ENCODE data around the gene MACROH2A1. TPM values are rescaled to one million over a fixed set of nuclear protein-coding genes. Genes with fewer than 3 reads are reported as not detected.

The MACROH2A1 gene
- total and polyA plus RNA-seq, 9 of the 15 experiments (the other 6 are each of a cell fraction or from before 2014, with no cell fraction given) = 44.9 to 289 (median 193) TPM

GRCh38 chr5:135369952-135370351 lies 29.1 kb downstream of the MACROH2A1 start:
- FAIRE-seq (no peak), DNase-seq (ENCODE audit: extremely low read depth in 1 of 4, low spot score in 3 of 4) (no peak), ATAC-seq (no peak)
- Histone ChIP-seq H3K4me2 (ENCODE audit: insufficient read depth, low read length) (no peak overlapping the region), H3K9ac (ENCODE audit: insufficient read depth in 1 of 2, low read depth in 2 of 2, low read length in 2 of 2) (no peak overlapping the region), H3K27me3 (ENCODE audit: control insufficient read depth in 2 of 2, insufficient read depth in 2 of 2, low read length in 2 of 2) (no peaks in the 10 kb centered on the region), H4K20me1 (replicated peaks; ENCODE audit: control insufficient read depth, insufficient read depth, low read length) (peaks cover 19% of the 10 kb centered on the region; the same call in 1 of the 2 replicates), H3K9me1 (ENCODE audit: control insufficient read depth, insufficient read depth, low read length) (no peaks in the 10 kb centered on the region), H3K36me3 (ENCODE audit: control insufficient read depth, insufficient read depth, low read length) (peaks cover 99% of the 10 kb centered on the region), H3K79me2 (ENCODE audit: control insufficient read depth, insufficient read depth, low read length) (peaks cover 21% of the 10 kb centered on the region; the same call in 2 of the 3 replicates), H3K9me3 (replicated peaks; ENCODE audit: control insufficient read depth, insufficient read depth, low read depth, low read length) (no peaks in the 10 kb centered on the region), H3K4me1 (replicated peaks in 1 of 2; ENCODE audit: control insufficient read depth in 2 of 2, insufficient read depth in 2 of 2, low read length in 2 of 2) (no peaks in the 10 kb centered on the region), H3K4me3 (no peak overlapping the region), H2AFZ (ENCODE audit: low read depth, low read length) (no peak overlapping the region), H3K27ac (ENCODE audit: extremely low read depth, low read depth, low read length) (no peak overlapping the region)
- in situ Hi-C loops (cut with MboI) = no loop called here
- WGBS (ENCODE audit: insufficient coverage, low coverage, missing lambda C conversion rate) = 100% methylated on average over 3 of the region's 6 CpGs
- BruUV-seq (replicated peaks) = no TSS peak
- intact Hi-C loops (cut with micrococcal nuclease) = no loop called here
- ChIA-PET POLR2A (interaction anchor here (0.6 to 1.0 kb wide), 4 partner anchors 10 to 301 kb away, joined by 3 to 4 read pairs (median 3); no protein-coding TSS in a partner anchor), CTCF (ENCODE audit: low intra/inter-chr PET ratio) (no interaction called here)
- TF ChIP-seq MAFF (IDR thresholded peaks at IDR 0.05; ENCODE audit: low read length) = no peak
- TF ChIP-seq ILK (tag; IDR thresholded peaks at IDR 0.05; ENCODE audit: borderline replicate concordance, low read depth) = no peak
- TF ChIP-seq ZNF76 (CRISPR knock-in tag; IDR thresholded peaks at IDR 0.05; ENCODE audit: borderline replicate concordance) = no peak
- TF ChIP-seq CHD2 (IDR thresholded peaks at IDR 0.05; ENCODE audit: low read depth, low read length) = no peak
- no peak for TF ChIP-seq CGGBP1 (CRISPR knock-in tag; IDR thresholded peaks at IDR 0.05)
- TF ChIP-seq ZNF436 (CRISPR knock-in tag; IDR thresholded peaks at IDR 0.05) = no peak
- TF ChIP-seq BDP1 (IDR thresholded peaks at IDR 0.05; ENCODE audit: insufficient read depth, insufficient read length) = no peak
- TF ChIP-seq SOX6 (IDR thresholded peaks at IDR 0.05) = no peak
- TF ChIP-seq SRSF9 (IDR thresholded peaks at IDR 0.05; ENCODE audit: borderline replicate concordance, low read depth, low read length) = no peak
- no peak for TF ChIP-seq ZNF551 (CRISPR knock-in tag; IDR thresholded peaks at IDR 0.05)
- no peak for TF ChIP-seq NCOA6 (IDR thresholded peaks at IDR 0.05)
- TF ChIP-seq HOXB6 (CRISPR knock-in tag; IDR thresholded peaks at IDR 0.05; ENCODE audit: borderline replicate concordance) = no peak
- no peak for TF ChIP-seq ZNF75A (CRISPR knock-in tag; IDR thresholded peaks at IDR 0.05)
- no peak for TF ChIP-seq ZNF239 (CRISPR knock-in tag; IDR thresholded peaks at IDR 0.05)
- TF ChIP-seq MCM7 (IDR thresholded peaks at IDR 0.05) = no peak
- no peak for TF ChIP-seq ZNF707 (CRISPR knock-in tag; conservative IDR thresholded peaks at IDR 0.05)
- TF ChIP-seq ZNF431 (CRISPR knock-in tag; IDR thresholded peaks at IDR 0.05) = no peak
- no peak for TF ChIP-seq BCL6 (CRISPR knock-in tag; IDR thresholded peaks at IDR 0.05)

All from K562 (cell line).